ENCODE results near the gene GATB.

Gene GATB

DNA sequence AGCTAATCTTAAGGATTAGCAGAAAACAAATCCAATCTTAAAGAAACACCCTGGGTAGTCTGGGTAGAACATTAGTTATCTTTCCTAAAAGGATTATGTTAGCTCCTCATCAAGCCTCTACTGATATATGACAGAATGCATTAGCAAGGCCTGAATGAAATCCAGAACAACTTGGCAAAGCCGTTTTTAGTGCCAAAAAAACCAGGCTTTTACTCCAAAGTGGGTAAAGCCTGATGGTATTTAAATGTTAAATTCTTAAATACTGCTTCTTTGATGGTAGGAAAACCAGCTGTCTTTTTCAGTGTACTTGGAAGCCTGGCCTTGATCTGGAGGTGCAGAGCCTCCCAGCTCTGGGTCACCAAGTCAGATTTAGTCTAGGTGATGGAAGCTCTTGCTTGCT is 120.4 kb downstream of the GATB start:
- no peak for TF ChIP-seq CTCF (conservative IDR thresholded peaks at IDR 0.05; ENCODE audit: low read depth, low read length)
- no peak overlapping the region for H3K4me3 ChIP-seq (ENCODE audit: low read depth, low read length)
- no peak for DNase-seq (ENCODE audit: low read depth)

DNA sequence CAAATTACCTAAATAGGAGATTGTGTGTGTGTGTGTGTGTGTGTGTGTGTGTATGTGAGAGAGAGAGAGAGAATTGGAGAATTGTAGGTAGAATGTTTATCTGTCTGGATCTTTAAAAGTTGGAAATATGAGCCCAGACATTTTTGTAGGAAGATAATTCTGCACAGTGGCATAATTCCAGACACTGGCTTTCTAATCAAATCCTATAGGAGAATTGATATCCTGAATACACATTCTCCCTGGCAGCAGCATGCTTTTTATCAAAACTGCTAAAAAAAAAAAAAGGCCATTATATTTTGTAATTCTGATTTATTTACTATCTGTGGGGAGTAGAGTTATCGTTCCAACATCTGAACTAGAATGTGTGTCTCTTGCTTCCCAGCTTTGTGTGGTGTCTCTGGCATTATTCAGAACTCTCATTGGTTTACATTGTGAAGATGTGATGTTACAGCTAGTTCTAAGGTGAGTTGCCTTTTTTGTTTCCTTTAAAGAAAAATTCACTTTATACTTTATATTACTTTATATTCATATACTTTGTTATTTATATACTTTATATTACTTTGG is 122.4 kb downstream of the GATB start:
- no peak for DNase-seq (ENCODE audit: low read depth)
- no peak for TF ChIP-seq CTCF (conservative IDR thresholded peaks at IDR 0.05; ENCODE audit: low read depth, low read length)
- no peak overlapping the region for H3K4me3 ChIP-seq (ENCODE audit: low read depth, low read length)

DNA sequence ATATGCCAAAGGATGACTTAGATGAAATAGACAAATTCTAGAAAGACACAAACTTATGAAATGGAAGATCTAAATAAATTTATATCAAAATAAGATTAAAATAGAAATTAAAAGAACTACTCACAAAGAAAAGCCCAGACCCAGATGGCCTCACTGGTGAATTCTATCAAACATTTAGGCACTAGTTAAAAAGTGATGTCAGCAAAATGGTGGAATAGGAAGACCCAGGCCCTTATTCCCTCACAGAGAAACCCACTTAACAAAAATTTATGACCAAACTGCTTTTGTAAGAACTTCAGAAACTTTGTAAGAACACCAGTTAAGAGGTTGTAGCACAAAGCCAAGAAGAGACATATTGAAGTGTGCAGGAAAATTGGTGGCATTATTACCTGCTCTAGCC is 129.5 kb downstream of the GATB start:
- no peak for DNase-seq (ENCODE audit: low read depth)
- no peak overlapping the region for H3K4me3 ChIP-seq (ENCODE audit: low read depth, low read length)
- TF ChIP-seq CTCF (conservative IDR thresholded peaks at IDR 0.05; ENCODE audit: low read depth, low read length) = no peak

DNA sequence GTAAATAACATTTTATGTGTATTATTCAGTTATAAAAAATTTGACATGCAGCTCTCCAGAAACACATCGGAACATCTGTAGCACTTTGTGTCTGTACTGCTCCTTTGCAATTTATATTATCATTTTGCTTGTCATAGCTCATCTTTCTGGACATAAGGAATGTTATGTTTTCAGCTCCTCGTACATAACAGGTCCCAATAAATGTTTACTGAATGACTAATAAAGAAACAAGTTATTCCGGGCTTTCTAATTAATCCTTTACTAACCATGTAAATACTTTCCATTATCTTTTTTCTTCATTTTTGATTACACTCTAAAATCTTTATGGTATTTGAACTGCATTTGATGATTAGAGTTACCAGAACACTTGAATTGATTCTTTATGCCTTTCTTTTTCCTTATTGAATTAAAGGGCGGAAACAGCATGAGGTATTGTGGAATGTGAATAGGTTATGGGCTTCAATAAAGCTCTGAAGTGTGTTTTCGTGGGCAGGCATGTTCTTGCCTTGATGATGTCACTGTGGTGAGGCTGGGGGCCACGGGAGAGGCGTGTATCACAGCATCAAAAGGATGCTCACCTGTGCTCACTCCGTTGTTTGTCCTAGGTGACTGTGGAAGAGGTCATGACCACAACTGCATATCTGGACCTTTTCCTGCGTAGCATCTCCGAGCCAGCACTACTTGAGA is 131.6 kb downstream of the GATB start:
- no peak for DNase-seq (ENCODE audit: low read depth)
- no peak for TF ChIP-seq CTCF (conservative IDR thresholded peaks at IDR 0.05; ENCODE audit: low read depth, low read length)
- H3K4me3 ChIP-seq (ENCODE audit: low read depth, low read length) = no peak overlapping the region

DNA sequence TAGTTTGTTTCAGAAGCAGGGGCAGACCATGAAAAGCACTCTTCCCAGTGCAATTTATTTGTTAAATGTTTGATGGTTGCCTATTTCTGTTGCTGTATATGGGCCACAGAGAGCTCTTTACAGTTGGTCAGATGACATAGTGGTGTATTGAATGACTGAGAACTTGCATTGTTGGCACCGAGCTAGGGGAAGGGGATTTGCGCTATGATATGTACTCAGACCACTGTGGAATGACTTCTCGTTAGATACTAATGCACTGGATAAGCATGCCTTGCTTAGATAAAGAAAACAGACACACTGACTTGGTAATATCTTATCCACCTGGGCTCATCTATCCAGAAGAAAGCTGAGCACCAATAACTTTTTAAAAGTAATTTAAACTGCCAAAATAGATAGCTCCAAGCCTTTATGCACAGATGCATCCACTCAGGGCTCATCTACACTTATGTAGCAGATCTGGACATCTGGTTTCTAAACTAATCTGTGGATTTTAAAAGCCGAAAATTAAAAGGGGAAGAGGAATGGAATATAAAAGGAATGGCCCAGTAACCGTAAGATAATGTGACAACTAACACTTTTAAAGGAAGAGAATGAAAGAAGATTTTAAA is 132.7 kb downstream of the GATB start:
- H3K4me3 ChIP-seq (ENCODE audit: low read depth, low read length) = no peak overlapping the region
- DNase-seq (ENCODE audit: low read depth) = no peak
- no peak for TF ChIP-seq CTCF (conservative IDR thresholded peaks at IDR 0.05; ENCODE audit: low read depth, low read length)

GRCh38 chr4:151627491-151627890 is 133.3 kb downstream of the GATB start:
- no peak for TF ChIP-seq CTCF (conservative IDR thresholded peaks at IDR 0.05; ENCODE audit: low read depth, low read length)
- no peak for DNase-seq (ENCODE audit: low read depth)
- no peak overlapping the region for H3K4me3 ChIP-seq (ENCODE audit: low read depth, low read length)

- no peak for DNase-seq (ENCODE audit: low read depth)
- no peak for TF ChIP-seq CTCF (conservative IDR thresholded peaks at IDR 0.05; ENCODE audit: low read depth, low read length)
- H3K4me3 ChIP-seq (ENCODE audit: low read depth, low read length) = no peak overlapping the region
Observed at GRCh38 chr4:151626751-151627150, 134.1 kb downstream of the GATB start.

Measured in choroid plexus epithelial cell (primary cell).